HEK293 (cell line): ENCODE data around the gene AIFM3.

Source experiments
- CTCF ChIA-PET: fragments of 350-600 bp; formaldehyde crosslinking; extraction: SDS; loops from one replicate; lab custom pipeline; 2021; ENCODE audit warnings: antibody characterized with exemption; lab: Yijun Ruan, JAX
- POLR2A ChIA-PET: fragments of 300-600 bp; formaldehyde crosslinking; extraction: SDS; loops from one replicate; lab custom pipeline; 2020; ENCODE audit warnings: antibody characterized with exemption, inconsistent platforms; lab: Yijun Ruan, JAX
- H3K27ac ChIP-seq: fragments of 200-500 bp; sonication (Bioruptor generic); 2 replicates; pipeline ENCODE4 v1.5.1; 2014; ENCODE audit warnings: low read depth, low read length, control low read depth, inconsistent platforms; ENCODE audit errors: extremely low read depth
- H3K36me3 ChIP-seq, 2 experiments: fragments of 200-500 bp in 1 of 2; sonication (Bioruptor generic) in 1 of 2; 1 replicate in 1 of 2; 2 replicates in 1 of 2; pipeline ENCODE4 v1.5.1; 2014 to 2017; ENCODE audit warnings: inconsistent platforms in 2 of 2, low read length in 2 of 2; ENCODE audit not compliant: control insufficient read depth in 2 of 2, insufficient read depth in 1 of 2
- H3K4me1 ChIP-seq: fragments of 200-500 bp; sonication (Bioruptor generic); 2 replicates; pipeline ENCODE4 v1.5.1; 2014; ENCODE audit warnings: mild to moderate bottlenecking, low read length, inconsistent platforms; ENCODE audit not compliant: control insufficient read depth, insufficient read depth
- H3K4me3 ChIP-seq: 2 replicates; pipeline ENCODE4 v1.5.1; 2011; ENCODE audit warnings: low read depth, mild to moderate bottlenecking, control low read depth, low read length, moderate library complexity
- H3K9me3 ChIP-seq: fragments of 200-500 bp; sonication (Bioruptor generic); 2 replicates; pipeline ENCODE4 v1.5.1; 2014; ENCODE audit warnings: low read depth, low read length, inconsistent platforms; ENCODE audit not compliant: control insufficient read depth, insufficient read depth
- BCL11A ChIP-seq: fragments of 450-650 bp; formaldehyde crosslinking; IDR thresholded peaks from 2 replicates; pipeline ENCODE4 v1.5.1; 2016; ENCODE audit warnings: low read depth, missing biosample characterization, missing genetic modification characterization
- PRDM2 ChIP-seq: fragments of 450-650 bp; formaldehyde crosslinking; IDR thresholded peaks from 2 replicates; pipeline ENCODE4 v1.5.1; 2016; ENCODE audit warnings: missing biosample characterization, missing genetic modification characterization, borderline replicate concordance
- WT1 ChIP-seq: fragments of 450-650 bp; formaldehyde crosslinking; IDR thresholded peaks from 2 replicates; pipeline ENCODE4 v1.5.1; 2016; ENCODE audit warnings: missing biosample characterization, missing genetic modification characterization
- YY1 ChIP-seq: fragments of 450-650 bp; formaldehyde crosslinking; IDR thresholded peaks from 2 replicates; pipeline ENCODE4 v1.5.1; 2018; ENCODE audit warnings: missing biosample characterization, missing genetic modification characterization
- ZBTB17 ChIP-seq: fragments of 450-650 bp; formaldehyde crosslinking; IDR thresholded peaks from 2 replicates; pipeline ENCODE4 v1.5.1; 2016; ENCODE audit warnings: missing biosample characterization, missing genetic modification characterization
- ZBTB8A ChIP-seq: fragments of 450-650 bp; formaldehyde crosslinking; IDR thresholded peaks from 2 replicates; pipeline ENCODE4 v1.5.1; 2016; ENCODE audit warnings: missing biosample characterization, missing genetic modification characterization
- ZNF138 ChIP-seq: fragments of 450-650 bp; formaldehyde crosslinking; IDR thresholded peaks from 2 replicates; pipeline ENCODE4 v1.5.1; 2016; ENCODE audit warnings: missing biosample characterization, missing genetic modification characterization, borderline replicate concordance
- ZNF16 ChIP-seq: fragments of 450-650 bp; formaldehyde crosslinking; IDR thresholded peaks from 2 replicates; pipeline ENCODE4 v1.5.1; 2016; ENCODE audit warnings: low read depth, missing biosample characterization, missing genetic modification characterization
- ZNF184 ChIP-seq: fragments of 450-650 bp; IDR thresholded peaks from 2 replicates; pipeline ENCODE4 v1.5.1; 2018; ENCODE audit warnings: missing biosample characterization, mild to moderate bottlenecking, missing genetic modification characterization
- ZNF24 ChIP-seq: fragments of 450-650 bp; formaldehyde crosslinking; IDR thresholded peaks from 2 replicates; pipeline ENCODE4 v1.5.1; 2016; ENCODE audit warnings: missing biosample characterization, missing genetic modification characterization
- ZNF350 ChIP-seq: fragments of 450-650 bp; formaldehyde crosslinking; IDR thresholded peaks from 2 replicates; pipeline ENCODE4 v1.5.0; 2017; ENCODE audit warnings: missing biosample characterization, mild to moderate bottlenecking, missing genetic modification characterization
- ZNF366 ChIP-seq: fragments of 450-650 bp; formaldehyde crosslinking; conservative IDR thresholded peaks from 2 replicates; pipeline ENCODE4 v1.5.1; 2016; ENCODE audit warnings: missing biosample characterization, missing genetic modification characterization
- ZNF404 ChIP-seq: fragments of 450-650 bp; formaldehyde crosslinking; IDR thresholded peaks from 2 replicates; pipeline ENCODE4 v1.5.1; 2017; ENCODE audit warnings: missing biosample characterization, missing genetic modification characterization
- ZNF426 ChIP-seq: fragments of 450-650 bp; formaldehyde crosslinking; IDR thresholded peaks from 2 replicates; pipeline ENCODE4 v1.5.1; 2017; ENCODE audit warnings: missing biosample characterization, missing genetic modification characterization, mild to moderate bottlenecking, inconsistent platforms, moderate library complexity
- ZNF610 ChIP-seq: fragments of 450-650 bp; formaldehyde crosslinking; IDR thresholded peaks from 2 replicates; pipeline ENCODE4 v1.5.1; 2016; ENCODE audit warnings: missing biosample characterization, missing genetic modification characterization, borderline replicate concordance
- ZNF626 ChIP-seq: fragments of 450-650 bp; sonication (Bioruptor Pico); formaldehyde crosslinking; IDR thresholded peaks from 2 replicates; pipeline ENCODE4 v1.5.1; 2018; ENCODE audit warnings: missing biosample characterization, missing genetic modification characterization, inconsistent platforms
- ZNF837 ChIP-seq: fragments of 450-650 bp; formaldehyde crosslinking; IDR thresholded peaks from 2 replicates; pipeline ENCODE4 v1.5.1; 2016; ENCODE audit warnings: missing biosample characterization, missing genetic modification characterization
- ZSCAN23 ChIP-seq: fragments of 450-650 bp; formaldehyde crosslinking; IDR thresholded peaks from 2 replicates; pipeline ENCODE4 v1.5.1; 2016; ENCODE audit warnings: missing biosample characterization, missing genetic modification characterization

AIFM3 gene

GRCh38 chr22:20985720-20986119 is 18.7 kb downstream of the AIFM3 start (continued):
- TF ChIP-seq ZNF350 (tag by site-specific recombination) (no peak), YY1 (tag by site-specific recombination) (no peak), ZNF610 (tag by site-specific recombination) (no peak)

- Histone ChIP-seq H3K4me1 (no peaks in the 10 kb centered on the region), H3K36me3 (peaks cover 4 to 74% of the 10 kb centered on the region in 2 experiments; a peak in 2 of 3 replicates)
- TF ChIP-seq ZSCAN23 (tag by site-specific recombination) (no peak), ZBTB17 (tag by site-specific recombination) (peak; percentile 95), ZNF366 (tag by site-specific recombination) (peak; percentile 91)
- TF ChIP-seq, all 188 proteins: peak for 2
- Histone ChIP-seq H3K4me3 (no peak overlapping the region), H3K9me3 (no peaks in the 10 kb centered on the region), H3K27ac (no peak overlapping the region)
- ChIA-PET CTCF (interaction anchor here (0.8 to 1.0 kb wide), 2 partner anchors 35 to 208 kb away, joined by 3 to 4 read pairs; no protein-coding TSS in a partner anchor), POLR2A (no interaction called here)
Observed at GRCh38 chr22:20986365-20986764, 19.3 kb downstream of the AIFM3 start.

GRCh38 chr22:20987375-20987774 is 20.3 kb downstream of the AIFM3 start:
- no peak overlapping the region for H3K27ac ChIP-seq
- no peak overlapping the region for H3K4me3 ChIP-seq
- TF ChIP-seq ZNF16 (tag by site-specific recombination) = no peak
- no peak for TF ChIP-seq ZNF837 (tag by site-specific recombination)
- no peak for TF ChIP-seq ZNF626 (tag by site-specific recombination)
- no peak for TF ChIP-seq ZNF350 (tag by site-specific recombination)
- no peak for TF ChIP-seq ZNF184 (tag by site-specific recombination)
- no peak for TF ChIP-seq ZNF24
- TF ChIP-seq PRDM2 = no peak
- no peak for TF ChIP-seq ZNF138 (tag by site-specific recombination)
- TF ChIP-seq ZBTB8A (tag by site-specific recombination) = no peak
- no peak for TF ChIP-seq ZNF404 (tag by site-specific recombination)
- no peak for TF ChIP-seq BCL11A (tag by site-specific recombination)
- TF ChIP-seq WT1 (tag by site-specific recombination) = no peak
- no peak for TF ChIP-seq ZNF426
- ChIA-PET CTCF (no interaction called here), POLR2A (interaction anchor here (0.5 to 1.5 kb wide), 7 partner anchors 8 to 64 kb away, joined by 3 to 7 read pairs (median 4); partner anchors contain the start of gene THAP7)
- no peaks in the 10 kb centered on the region for H3K9me3 ChIP-seq
- no peaks in the 10 kb centered on the region for H3K4me1 ChIP-seq
- H3K36me3 ChIP-seq = peaks cover 4 to 84% of the 10 kb centered on the region in 2 experiments; a peak in 2 of 3 replicates
